Thoracic aorta (tissue), 2 donors: ENCODE results near the gene DCDC2. TPM values are rescaled to one million over a fixed set of nuclear protein-coding genes. Genes with fewer than 3 reads are reported as not detected.
"Not testable (repeated sequence)": the region's sequence is repeated elsewhere in the genome, so short reads cannot be mapped to it uniquely, and the experiment has no call there.

Experiments
- ATAC-seq: fragments of 150-250 bp; one replicate; pipeline ENCODE4 v1.8.0; 2017; ENCODE audit warnings: low read depth; ENCODE audit not compliant: insufficient number of reproducible peaks, low FRiP score
- DNase-seq: peaks from one replicate; pipeline ENCODE4 v3.0.0-alpha.2; 2020; ENCODE audit warnings: low spot score
- H3K27ac ChIP-seq, 2 donors: fragments of 200-600 bp; sonication (generic); 1 replicate in 1 of 2; 2 replicates in 1 of 2; pipeline ENCODE4 v1.5.1; 2016; ENCODE audit warnings: mild to moderate bottlenecking in 2 of 2, moderate library complexity in 2 of 2
- H3K27me3 ChIP-seq: fragments of 200-600 bp; sonication (generic); replicated peaks from 2 replicates; pipeline ENCODE4 v1.6.0; 2016; ENCODE audit warnings: mild to moderate bottlenecking; ENCODE audit not compliant: insufficient read depth
- H3K36me3 ChIP-seq: fragments of 200-600 bp; sonication (generic); one replicate; pipeline ENCODE4 v1.5.1; 2016
- H3K4me1 ChIP-seq, 2 donors: fragments of 200-600 bp; sonication (generic); 1 replicate in 1 of 2; 2 replicates in 1 of 2; pipeline versions ENCODE4 v1.5.1 to v1.6.0; 2016; ENCODE audit warnings: low read depth in 2 of 2, mild to moderate bottlenecking in 1 of 2; ENCODE audit not compliant: control insufficient read depth in 1 of 2
- H3K4me3 ChIP-seq: fragments of 200-600 bp; sonication (generic); 2 replicates; pipeline ENCODE4 v1.5.1; 2016; ENCODE audit warnings: mild to moderate bottlenecking
- H3K9me3 ChIP-seq: fragments of 200-600 bp; sonication (generic); 2 replicates; pipeline ENCODE4 v1.5.1; 2016
- CTCF ChIP-seq: fragments of 200-600 bp; sonication (generic); IDR thresholded peaks from one replicate; pipeline ENCODE4 v1.5.1; 2019; ENCODE audit warnings: antibody characterized with exemption
- total RNA-seq, 2 donors: library from RNA; depleted of rRNA; stranded (reverse); fragments of >200 nt; gene quantifications; one replicate each; pipeline versions ENCODE4 v1.1.0 to v1.2.3, GENCODE V29; 2016

DCDC2 gene
- total RNA-seq, 2 donors from 2014 or later = not detected

DNA sequence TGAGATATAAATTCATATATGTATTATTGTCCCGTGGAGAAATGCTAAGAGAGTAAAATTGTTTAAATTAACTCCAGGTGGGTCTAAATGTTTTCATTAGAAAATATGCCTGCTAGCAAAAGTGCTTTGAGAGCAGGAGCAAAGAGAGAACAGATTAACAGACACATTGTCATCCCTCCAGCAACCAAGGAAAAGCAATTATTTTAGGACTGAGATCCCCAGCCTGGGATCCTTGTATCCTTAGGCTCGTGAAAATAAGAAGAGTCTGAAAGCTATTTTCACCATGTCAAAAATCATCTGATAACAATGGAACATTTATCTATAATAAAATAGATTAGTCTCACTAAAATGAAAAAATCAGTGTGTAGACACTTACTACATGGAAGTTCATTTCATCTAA, 33.3 kb upstream of the DCDC2 start:
- TF ChIP-seq CTCF = no peak
- Histone ChIP-seq H3K27me3 (no peaks in the 10 kb centered on the region), H3K27ac (no peak overlapping the region), H3K4me3 (no peak overlapping the region), H3K9me3 (no peaks in the 10 kb centered on the region), H3K4me1 (no peaks in the 10 kb centered on the region), H3K36me3 (no peaks in the 10 kb centered on the region)
- ATAC-seq = no peak
- no peak for DNase-seq

DNA sequence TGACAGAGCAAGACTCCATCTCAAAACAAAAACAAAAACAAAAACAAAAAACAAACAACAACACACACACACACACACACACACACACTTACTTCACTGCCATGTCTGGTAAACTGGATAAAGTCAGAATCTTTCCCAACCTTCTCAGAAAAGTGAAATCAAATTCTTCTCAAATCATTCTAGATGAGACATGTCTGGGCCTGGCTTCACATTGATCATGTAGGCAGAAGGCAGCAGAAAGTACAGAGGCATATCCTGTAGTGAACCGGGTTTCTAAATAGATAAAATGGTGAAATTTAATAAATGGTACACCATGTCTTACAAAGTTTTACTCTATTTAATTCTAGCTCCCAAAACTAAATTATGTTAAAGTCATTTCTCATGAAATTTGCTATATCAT, 30.0 kb upstream of the DCDC2 start:
- Histone ChIP-seq H3K36me3 (no peaks in the 10 kb centered on the region), H3K9me3 (no peaks in the 10 kb centered on the region), H3K27ac (no peak overlapping the region), H3K4me3 (no peak overlapping the region), H3K4me1 (no peaks in the 10 kb centered on the region), H3K27me3 (no peaks in the 10 kb centered on the region)
- DNase-seq (no peak), ATAC-seq (no peak)
- TF ChIP-seq CTCF = no peak

GRCh38 chr6:24385536-24386269, 27.8 kb upstream of the DCDC2 start:
- H3K4me1 ChIP-seq = no peaks in the 10 kb centered on the region

DNA sequence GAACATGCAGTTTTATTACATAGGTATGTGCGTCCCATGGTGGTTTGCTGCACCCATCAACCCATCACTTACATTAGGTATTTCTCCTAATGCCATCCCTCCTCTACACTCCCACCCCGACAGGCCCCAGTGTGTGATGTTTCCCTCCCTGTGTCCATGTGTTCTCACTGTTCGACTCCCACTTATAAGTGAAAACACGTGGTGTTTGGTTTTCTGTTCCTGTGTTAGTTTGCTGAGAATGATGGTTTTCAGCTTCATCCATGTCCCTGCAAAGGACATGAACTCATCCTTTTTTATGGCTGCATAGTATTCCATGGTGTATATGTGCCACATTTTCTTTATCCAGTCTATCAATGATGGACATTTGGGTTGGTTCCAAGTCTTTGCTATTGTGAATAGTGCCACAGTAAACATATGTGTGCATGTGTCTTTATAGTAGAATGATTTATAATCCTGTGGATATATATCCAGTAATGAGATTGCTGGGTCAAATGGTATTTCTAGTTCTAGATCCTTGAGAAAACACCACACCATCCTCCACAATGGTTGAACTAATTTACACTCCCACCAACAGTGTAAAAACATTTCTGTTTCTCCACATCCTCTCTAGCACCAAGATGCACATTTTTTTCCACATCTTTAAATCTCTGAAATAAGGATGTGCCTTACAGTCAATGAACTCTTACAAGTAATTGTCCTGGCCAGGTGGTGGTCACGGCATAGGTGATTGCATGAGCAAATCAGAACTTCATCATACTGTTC, 26.7 kb upstream of the DCDC2 start:
- ATAC-seq, H3K36me3 ChIP-seq, DNase-seq: not testable (repeated sequence)

More at GRCh38 chr6:24385536-24386269, 27.8 kb upstream of the DCDC2 start:
- TF ChIP-seq CTCF = no peak
- Histone ChIP-seq H3K27ac (no peak overlapping the region), H3K36me3 (no peaks in the 10 kb centered on the region), H3K27me3 (no peaks in the 10 kb centered on the region), H3K9me3 (no peaks in the 10 kb centered on the region), H3K4me3 (no peak overlapping the region)
- DNase-seq (no peak), ATAC-seq (no peak)

GRCh38 chr6:24382891-24383494, 25.1 kb upstream of the DCDC2 start:
- DNase-seq, ATAC-seq, H3K36me3 ChIP-seq: not testable (repeated sequence)

More for the DNA sequence above, 26.7 kb upstream of the DCDC2 start:
- H3K4me1 ChIP-seq, H3K27ac ChIP-seq, H3K4me3 ChIP-seq, H3K9me3 ChIP-seq, H3K27me3 ChIP-seq: not testable (repeated sequence)

DNA sequence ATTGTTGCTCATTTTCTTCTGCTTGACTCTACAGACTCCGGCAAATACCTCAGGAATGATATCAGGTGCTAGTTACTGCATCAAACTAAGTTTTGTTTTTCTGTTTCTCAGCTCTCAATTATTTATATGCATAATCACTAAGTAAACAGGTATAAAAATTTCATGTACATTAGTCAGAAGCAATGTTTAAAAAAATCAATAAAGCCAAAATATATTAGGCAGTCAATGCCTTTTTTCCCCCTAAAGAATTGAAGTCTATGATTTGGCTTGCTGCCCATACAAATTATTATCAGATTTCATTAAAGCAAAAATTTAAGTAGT, 24.3 kb upstream of the DCDC2 start:
- Histone ChIP-seq H3K9me3 (no peaks in the 10 kb centered on the region), H3K4me3 (no peak overlapping the region)
- no peak for TF ChIP-seq CTCF

More at GRCh38 chr6:24382891-24383494, 25.1 kb upstream of the DCDC2 start:
- not testable (repeated sequence) for H3K4me1 ChIP-seq, H3K27ac ChIP-seq, H3K4me3 ChIP-seq, H3K9me3 ChIP-seq, H3K27me3 ChIP-seq

More for the DNA sequence above, 24.3 kb upstream of the DCDC2 start:
- Histone ChIP-seq H3K4me1 (no peaks in the 10 kb centered on the region), H3K27ac (no peak overlapping the region), H3K36me3 (no peaks in the 10 kb centered on the region), H3K27me3 (no peaks in the 10 kb centered on the region)
- DNase-seq (no peak), ATAC-seq (no peak)
